GM18861 (cell line): Measurements from ENCODE around the gene SDK2.
"Not testable (repeated sequence)": the region's sequence is repeated elsewhere in the genome, so short reads cannot be mapped to it uniquely, and the experiment has no call there.

Experiments
- ATAC-seq: cut with Tn5 transposase; IDR thresholded peaks from one replicate; pipeline ENCODE4 v1.9.1; 2021; ENCODE audit not compliant: unreplicated experiment

The SDK2 gene

GRCh38 chr17:73371836-73372235 lies 272.4 kb downstream of the SDK2 start:
- ATAC-seq, result no peak

- ATAC-seq, result no peak
These were observed 273.0 kb downstream of the SDK2 start for GRCh38 chr17:73371285-73371684.

GRCh38 chr17:73369817-73370490 lies 274.3 kb downstream of the SDK2 start:
- ATAC-seq, result not testable (repeated sequence)

DNA sequence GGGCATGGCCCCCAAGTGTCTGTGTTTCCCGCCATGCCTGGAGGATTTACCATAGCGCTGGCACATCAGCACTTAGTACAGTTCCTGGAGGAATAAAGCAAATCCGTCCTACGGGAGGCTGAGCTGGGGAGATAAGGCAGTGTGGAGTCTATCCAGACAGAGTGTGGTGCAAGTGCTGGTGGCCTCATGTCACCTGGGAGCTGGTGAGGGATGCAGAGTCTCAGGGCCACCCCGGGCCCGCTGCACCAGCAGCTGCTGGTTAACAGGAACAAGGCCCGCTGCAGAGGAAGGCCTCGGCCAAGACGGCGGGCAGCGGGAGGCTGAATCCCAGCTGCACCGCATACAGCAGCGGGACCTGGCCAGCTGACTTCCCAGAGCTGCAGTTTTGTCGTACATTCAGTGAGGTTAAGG lies 275.1 kb downstream of the SDK2 start:
- no peak for ATAC-seq

DNA sequence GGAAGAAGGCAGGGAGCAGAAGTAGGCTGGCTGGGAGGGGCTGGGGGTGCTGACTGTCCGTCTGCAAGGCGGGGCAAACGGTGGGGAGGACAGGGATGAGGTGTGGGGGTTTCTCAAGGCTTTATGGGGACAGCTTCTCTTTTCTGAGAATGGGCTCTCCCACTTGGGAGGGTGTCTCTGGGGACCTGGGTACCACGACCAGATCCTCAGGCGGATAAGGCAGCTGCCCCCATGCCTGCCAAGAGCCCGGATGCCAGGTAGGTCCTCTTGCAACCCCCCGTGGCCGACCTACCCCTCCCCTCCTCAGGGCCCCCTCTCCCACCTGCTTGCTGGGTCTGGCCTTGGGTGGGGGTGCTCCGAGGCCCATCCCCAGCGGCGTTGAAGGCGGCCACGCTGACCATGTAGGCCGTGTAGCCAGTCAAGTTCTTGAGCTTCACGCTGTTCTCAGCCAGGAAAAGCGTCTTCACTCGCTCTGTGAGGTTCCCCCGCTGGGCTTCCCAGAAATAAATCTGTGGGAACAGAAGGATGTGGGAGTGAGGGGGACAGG lies 276.1 kb downstream of the SDK2 start:
- ATAC-seq, result no peak

GRCh38 chr17:73365906-73366623 lies 278.2 kb downstream of the SDK2 start:
- no peak for ATAC-seq

- ATAC-seq, result no peak
These were observed 278.9 kb downstream of the SDK2 start for GRCh38 chr17:73365301-73365874.

- no peak for ATAC-seq
These were observed 280.1 kb downstream of the SDK2 start for GRCh38 chr17:73364155-73364522.

- ATAC-seq, result no peak
These were observed 280.6 kb downstream of the SDK2 start for GRCh38 chr17:73363442-73364154.

DNA sequence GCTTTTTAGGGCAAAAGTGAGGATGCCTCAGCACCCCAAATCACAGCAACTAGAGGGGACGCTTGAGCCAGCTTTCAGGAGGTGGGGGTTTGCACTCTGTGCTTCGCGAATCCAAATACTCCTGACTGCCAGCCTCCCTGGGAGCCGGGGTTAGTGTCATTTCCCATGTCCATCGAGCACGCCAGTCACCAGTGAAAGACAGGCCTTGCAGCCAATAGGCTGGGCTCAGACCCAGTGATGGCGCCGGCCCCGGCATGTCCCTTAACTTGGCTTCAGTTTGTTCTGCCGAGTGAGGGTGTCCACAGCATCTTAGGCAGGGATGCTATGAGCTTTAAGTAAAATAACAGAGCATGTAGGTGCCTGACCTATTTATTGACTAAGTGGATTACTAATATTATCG lies 281.5 kb downstream of the SDK2 start:
- no peak for ATAC-seq

- no peak for ATAC-seq
These were observed 283.1 kb downstream of the SDK2 start for GRCh38 chr17:73360961-73361761.

DNA sequence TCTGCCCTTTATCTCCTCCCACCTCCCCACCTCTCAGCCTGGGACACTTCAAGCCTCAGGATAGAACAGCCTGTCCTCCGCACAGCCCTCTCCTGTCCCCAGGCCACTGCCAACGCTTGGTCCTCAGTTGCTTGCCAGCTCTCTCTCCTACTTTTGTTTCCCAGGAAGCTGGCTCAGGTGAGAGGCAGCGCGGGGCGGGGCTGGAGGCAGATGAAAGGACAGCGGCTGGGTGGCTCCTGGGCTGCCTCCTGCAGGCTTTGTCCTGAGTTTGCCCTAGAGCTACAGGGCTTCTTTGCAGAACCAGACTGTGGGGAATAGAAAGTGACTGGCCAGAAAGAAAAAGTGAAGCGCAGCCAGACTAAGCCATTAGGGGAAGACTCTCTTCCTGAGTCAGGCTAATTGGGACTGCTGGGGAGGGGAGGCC lies 284.2 kb downstream of the SDK2 start:
- no peak for ATAC-seq

- ATAC-seq, result no peak
These were observed 284.9 kb downstream of the SDK2 start for GRCh38 chr17:73359352-73359751.

GRCh38 chr17:73358668-73359067 lies 285.6 kb downstream of the SDK2 start:
- ATAC-seq, result no peak

- ATAC-seq, result no peak
These were observed 286.3 kb downstream of the SDK2 start for GRCh38 chr17:73357981-73358380.

DNA sequence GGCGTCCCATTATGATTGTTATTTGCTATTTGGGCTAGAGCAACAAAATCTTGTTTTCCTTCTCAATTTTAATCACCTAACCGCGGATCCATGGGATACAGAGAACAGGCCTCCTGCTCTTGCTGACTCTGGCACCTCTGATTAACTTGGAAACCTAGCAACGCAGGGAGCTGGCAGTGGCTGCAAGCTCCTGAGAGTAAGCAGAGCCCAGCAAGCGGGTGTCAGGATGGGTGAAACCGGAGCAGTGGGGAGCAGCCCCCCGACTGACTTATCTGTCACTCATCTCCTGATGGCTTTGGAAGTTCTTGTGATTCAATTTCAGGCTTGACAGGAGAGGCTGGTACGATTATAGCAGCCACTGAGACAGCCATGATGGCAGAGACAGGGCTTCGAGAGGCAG lies 286.9 kb downstream of the SDK2 start:
- no peak for ATAC-seq

GRCh38 chr17:73356561-73357170 lies 287.6 kb downstream of the SDK2 start:
- ATAC-seq, result no peak

GRCh38 chr17:73354423-73355284 lies 289.6 kb downstream of the SDK2 start:
- ATAC-seq, result no peak

DNA sequence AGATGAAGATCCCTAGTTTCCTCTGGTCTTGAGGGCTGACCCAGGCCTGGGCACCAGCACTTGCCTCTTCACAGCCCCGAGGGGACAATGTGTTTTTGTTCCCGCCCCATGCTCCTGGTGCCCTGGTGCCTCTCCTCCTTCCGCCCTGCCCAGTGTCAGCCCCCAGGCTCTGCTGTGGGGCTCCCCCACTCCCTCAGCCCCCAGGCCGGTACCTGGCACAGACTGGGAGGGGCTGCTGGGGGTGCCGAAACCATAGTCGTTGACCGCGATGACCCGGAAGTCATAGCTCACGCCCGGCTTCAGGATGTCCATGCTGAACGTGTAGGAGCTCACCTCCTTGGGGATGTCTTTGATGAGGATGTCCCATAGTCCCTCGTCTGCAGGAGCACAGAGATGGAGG lies 292.0 kb downstream of the SDK2 start:
- ATAC-seq, result no peak
